DMS 273 (cell line): ENCODE measurements around the gene OGFR.

Source experiments
- DNase-seq: peaks from one replicate; lab custom pipeline; 2025; ENCODE audit not compliant: unreplicated experiment; lab: John Stamatoyannopoulos, UW

OGFR gene

GRCh38 chr20:62782149-62782892 is 22.3 kb upstream of the OGFR start:
- DNase-seq = peak; percentile 54

DNA sequence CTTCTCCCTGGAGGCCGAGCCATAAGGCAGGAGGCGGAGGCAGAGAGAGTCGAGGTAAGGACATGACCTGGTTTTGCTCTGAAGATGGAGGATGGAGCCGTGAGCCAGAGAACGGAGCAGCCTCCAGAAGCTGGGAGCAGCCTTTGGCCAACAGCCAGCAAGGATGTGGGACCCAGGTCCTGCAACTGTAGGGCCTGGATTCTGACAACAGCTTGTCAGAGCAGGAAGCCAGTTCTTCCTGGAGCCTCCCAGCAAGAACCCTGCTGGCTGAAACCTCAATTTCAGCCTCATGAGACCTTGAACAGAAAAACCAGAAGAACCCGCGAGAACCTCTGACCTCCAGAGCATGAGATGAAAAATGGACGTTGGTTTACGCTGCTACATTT is 21.7 kb upstream of the OGFR start:
- DNase-seq = peak; percentile 62

- DNase-seq = no peak
Observed at GRCh38 chr20:62784497-62784896, 20.1 kb upstream of the OGFR start.

DNA sequence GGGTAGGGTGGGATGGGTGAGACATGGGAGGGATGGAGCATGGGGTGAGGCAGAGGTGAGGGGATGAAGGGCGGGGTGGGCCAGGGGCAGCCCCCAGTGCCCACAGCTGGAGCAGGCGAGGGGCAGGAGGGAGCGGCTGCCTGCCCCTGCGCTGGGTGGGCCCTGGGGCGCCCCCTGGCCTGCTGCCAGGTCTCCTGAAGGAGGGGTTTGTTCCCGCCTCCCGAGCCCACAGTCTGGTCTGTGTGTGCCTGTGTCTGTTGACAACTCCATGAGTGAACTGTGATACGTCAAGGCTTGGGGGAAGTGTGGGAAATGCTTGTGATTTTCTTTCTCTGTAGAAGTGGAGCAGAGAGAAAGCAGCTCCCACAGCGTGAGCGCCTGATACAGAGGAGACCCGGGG is 19.2 kb upstream of the OGFR start:
- no peak for DNase-seq

DNA sequence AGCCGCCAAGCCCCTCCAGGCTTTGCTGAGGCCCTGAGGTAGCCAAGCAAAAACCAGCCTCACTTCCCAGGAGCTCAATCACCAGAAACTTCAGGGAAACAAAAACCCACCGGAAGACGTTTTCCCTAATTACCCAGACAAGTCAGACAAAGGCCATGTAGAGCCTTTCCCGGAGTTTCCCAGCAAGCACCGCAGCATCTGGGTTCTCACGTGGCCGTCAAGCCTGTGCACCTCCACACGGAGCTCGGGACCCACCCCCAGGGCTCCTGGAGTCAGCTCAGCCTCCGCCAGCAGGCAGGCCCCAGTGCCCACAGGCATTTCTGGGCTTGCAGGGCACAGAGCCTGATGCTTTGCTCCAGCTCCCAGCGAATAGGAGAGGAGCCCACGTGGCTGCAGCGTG is 18.5 kb upstream of the OGFR start:
- no peak for DNase-seq

GRCh38 chr20:62787321-62787720 is 17.3 kb upstream of the OGFR start:
- no peak for DNase-seq

- no peak for DNase-seq
Observed at GRCh38 chr20:62787866-62788265, 16.8 kb upstream of the OGFR start.

DNA sequence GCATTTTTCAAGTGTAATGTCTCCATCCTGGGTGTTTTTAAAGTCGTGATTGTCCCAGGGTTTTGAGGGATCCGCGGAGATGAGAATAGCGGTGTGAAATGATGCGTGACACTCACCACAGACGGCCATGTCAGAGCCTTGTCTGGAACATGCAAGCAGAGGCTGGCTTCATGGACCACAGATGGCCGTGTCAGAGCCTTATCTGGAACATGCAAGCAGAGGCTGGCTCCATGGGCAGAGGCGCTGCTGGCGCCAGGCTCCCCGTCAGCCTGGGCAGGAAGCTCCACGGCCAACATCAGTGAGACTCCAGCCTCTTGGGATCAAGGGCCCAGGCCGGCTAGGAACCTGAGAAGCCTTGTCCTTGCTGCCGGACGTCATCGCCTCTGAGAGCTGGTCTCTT is 16.0 kb upstream of the OGFR start:
- DNase-seq = peak; percentile 45

DNA sequence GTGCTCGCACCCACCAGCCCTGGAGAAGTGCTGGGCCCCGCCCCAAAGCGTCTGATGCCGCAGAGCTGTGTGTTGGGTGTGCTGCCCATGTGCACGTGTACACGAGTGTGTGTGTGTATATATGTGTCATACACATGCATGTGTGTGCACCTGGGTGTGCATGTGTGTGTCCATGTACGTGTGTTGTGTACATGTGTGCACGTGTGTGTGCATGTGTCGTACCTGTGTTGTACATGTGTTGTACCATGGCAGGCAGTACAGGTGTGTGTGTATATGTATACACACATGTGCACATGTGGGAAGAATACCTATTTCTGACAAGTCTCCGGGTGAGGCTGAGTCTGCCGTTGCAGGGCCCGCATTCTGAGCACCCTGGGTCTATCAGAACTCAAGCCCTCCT is 14.6 kb upstream of the OGFR start:
- DNase-seq = no peak

DNA sequence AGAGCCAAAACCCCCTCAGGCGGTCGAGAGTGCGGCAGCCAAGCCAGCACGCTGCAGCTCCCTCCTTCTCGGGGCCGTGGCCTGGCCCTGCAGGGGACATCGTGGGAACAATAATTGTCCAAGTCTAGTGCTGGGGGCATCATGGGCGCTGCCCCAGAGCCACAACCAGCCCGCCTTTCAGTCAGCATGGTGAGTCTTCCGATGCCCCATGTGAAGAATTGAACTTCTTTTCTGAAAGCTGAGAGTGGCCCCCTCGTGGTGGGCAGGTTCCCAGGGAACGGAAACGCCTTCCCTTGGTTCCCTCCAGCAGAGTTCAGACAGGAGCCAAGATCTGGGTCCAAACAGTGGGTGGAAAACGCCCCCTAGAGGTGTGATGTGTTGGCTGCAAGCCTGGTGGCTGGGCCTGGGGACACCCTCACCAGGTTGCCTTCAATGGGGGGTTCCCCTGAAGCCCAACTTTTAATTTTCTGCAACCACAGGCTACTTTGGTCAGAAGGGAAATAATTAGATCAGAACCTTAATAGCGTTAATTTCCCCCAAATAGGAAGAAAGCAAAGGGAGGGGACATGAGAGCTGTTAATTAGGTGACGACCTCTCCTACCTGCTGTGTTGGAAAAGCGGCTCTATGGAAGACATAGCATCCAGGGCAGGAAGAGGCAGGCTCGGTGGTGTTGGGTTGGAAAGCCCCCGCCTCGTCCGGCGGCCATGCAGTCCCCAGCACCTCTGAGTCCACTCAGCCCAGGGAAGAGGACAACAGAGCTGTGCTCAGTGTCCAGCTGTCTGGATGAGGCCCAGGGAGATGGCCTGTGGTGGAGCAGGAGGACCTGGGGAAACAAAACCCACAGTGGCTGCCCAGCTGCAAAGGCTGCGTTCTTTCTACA is 13.1 kb upstream of the OGFR start:
- DNase-seq = peak; percentile 97

DNA sequence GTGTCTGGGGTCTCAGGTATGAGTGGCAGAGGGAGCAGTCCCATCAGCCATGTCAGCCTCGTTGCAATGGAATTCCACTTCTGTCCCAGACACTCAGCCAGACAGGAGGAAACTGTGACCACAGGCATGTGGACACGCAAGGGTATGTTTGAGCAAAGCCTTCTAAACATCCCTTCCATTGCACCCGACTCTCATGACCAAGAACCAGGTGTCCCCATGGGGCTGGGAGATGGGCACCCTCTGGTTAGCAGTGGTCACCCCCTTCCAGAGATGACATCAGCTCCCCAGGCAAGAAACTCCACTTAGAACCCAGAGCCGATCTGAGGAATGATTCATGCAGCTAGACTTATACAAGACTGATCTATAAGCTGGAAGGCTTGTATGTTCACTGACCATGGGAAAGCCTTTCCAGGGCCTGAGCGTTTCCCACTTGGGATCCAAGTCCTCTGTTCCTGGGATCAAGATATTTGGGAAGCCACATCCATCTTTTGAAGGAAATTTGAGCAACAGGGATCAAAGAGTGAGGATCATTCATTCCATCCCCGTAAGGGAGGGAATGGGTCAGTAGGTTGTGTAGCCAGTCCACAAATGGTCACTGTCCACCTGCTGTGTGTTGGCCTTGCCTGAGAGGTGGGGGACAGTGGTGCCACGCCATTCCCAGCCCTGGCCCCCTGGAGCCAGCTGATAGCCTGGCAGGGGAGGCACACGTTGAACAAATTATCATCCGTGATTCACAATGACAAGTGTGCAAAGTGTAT is 12.3 kb upstream of the OGFR start:
- no peak for DNase-seq

- no peak for DNase-seq
Observed at GRCh38 chr20:62792940-62793756, 11.5 kb upstream of the OGFR start.

DNA sequence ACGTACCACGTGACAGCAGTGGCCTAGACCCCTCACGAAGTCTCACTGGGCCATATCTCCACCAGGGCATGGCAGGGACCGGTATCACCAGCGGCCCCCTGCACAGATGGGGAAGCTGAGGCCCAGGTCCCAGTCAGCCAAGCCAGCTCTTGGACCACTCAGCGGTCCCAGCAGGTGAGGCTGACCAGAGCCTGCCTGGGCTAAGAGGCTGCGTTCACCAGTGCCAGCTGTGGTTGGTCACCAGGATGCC is 11.0 kb upstream of the OGFR start:
- no peak for DNase-seq

DNA sequence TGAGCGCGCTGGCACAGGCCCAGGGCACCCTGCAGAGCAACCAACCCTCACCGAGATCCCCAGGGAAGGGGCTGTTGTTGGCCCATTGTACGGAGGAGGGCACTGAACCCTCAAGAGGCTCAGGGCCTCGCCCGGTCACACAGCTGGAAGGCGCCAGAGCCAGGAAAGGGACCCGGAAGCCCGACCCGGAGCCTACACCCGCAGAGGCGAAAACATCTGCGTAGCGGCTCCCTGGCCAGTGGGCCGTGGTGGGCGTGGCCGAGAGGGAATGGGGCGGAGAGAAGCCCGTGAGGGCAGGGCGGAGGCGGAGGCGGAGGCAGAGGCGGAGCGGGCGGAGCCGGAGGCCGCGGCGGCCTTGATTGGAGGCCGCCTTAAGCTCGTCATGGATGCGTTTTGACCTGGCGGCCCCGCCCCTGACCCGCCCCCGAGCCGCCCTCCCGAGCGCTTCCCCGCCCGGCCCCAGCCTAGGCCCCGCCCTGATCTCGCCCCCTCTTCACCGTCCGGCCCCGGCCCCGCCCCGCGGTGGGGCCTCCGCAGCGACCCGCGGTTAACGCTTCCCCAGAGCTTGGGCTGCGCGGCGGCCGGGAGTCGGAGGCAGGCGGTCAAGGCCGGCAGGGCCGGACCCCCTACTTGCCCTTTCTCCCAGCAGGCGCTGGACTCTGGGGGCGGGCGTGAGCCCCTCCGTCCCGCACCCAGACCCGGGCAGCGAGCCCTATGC is 10.5 kb upstream of the OGFR start:
- peak; percentile 98 for DNase-seq

DNA sequence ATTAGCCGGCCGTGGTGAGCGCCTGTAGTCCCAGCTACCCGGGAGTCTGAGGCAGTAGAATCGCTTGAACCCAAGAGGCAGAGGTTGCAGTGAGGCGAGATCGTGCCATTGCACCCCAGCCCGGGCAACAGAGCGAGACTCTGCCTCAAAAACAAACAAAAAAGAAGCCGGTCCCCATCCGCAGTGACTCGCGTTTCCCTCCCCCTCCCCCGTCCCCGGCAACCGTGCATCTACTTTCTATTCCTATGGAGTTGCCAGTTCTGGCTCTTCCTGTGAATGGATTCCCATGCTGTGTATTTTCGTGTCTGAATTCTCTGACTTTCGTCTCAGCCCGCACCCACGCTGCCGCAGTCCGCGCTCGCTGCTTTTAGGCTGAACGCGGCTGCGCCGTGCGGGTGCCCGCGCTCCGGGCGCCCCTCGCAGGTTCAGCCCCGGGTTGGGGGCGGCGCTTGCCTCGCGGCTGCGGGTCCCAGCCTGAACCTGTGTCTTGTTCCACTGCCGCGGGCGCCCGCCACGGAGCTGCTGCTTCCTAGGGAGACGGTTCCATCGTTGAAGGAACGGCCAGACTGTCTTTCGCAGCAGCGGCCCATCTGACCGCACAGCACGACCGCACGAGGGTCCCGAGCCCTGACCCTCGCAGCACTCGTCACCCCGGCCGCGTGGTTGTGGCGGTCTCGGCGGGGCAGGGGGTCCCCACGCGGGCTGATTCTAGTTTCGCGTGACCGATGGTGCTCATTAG is 9.4 kb upstream of the OGFR start:
- peak; percentile 89 for DNase-seq

- no peak for DNase-seq
Observed at GRCh38 chr20:62796699-62797491, 7.7 kb upstream of the OGFR start.

GRCh38 chr20:62797671-62798532 is 6.7 kb upstream of the OGFR start:
- no peak for DNase-seq

GRCh38 chr20:62799036-62799435 is 5.6 kb upstream of the OGFR start:
- DNase-seq = no peak
